ENCODE results near the gene DNAH5. TPM values are rescaled to one million over a fixed set of nuclear protein-coding genes. Genes with fewer than 3 reads are reported as not detected.

Gene DNAH5
- total and polyA plus RNA-seq, 2 donors (not counting 3 experiments of a cell fraction or from before 2014, with no cell fraction given) = 0.23 to 1.7 TPM

GRCh38 chr5:13763719-13764118 is 180.8 kb downstream of the DNAH5 start:
- Histone ChIP-seq H3K4me3 (replicated peaks in 1 of 3; ENCODE audit: insufficient read depth in 1 of 3, low read depth in 1 of 3, low read length in 3 of 3) (no peak overlapping the region), H2AFZ (ENCODE audit: low read depth, low read length) (no peak overlapping the region), H3K27ac (ENCODE audit: insufficient read depth, low read depth, low read length) (no peak overlapping the region), H4K20me1 (replicated peaks; ENCODE audit: control insufficient read depth, extremely low read depth, insufficient read depth, low read length) (no peaks in the 10 kb centered on the region), H3K36me3 (ENCODE audit: control insufficient read depth in 2 of 2, extremely low read depth in 1 of 2, insufficient read depth in 2 of 2, low read length in 2 of 2) (no peaks in the 10 kb centered on the region), H3K4me2 (ENCODE audit: insufficient read depth, low read length) (no peak overlapping the region), H3K27me3 (ENCODE audit: control insufficient read depth in 2 of 2, insufficient read depth in 2 of 2, low read length in 2 of 2) (no peaks in the 10 kb centered on the region), H3K9me1 (replicated peaks; ENCODE audit: control insufficient read depth, extremely low read depth, insufficient read depth, low read length) (no peaks in the 10 kb centered on the region), H3K79me2 (ENCODE audit: control insufficient read depth, insufficient read depth, low read length) (no peaks in the 10 kb centered on the region), H3K9ac (replicated peaks; ENCODE audit: extremely low read depth, insufficient read depth, low read length) (no peak overlapping the region), H3K9me3 (replicated peaks; ENCODE audit: control insufficient read depth, insufficient read depth, low read length) (no peaks in the 10 kb centered on the region), H3K4me1 (ENCODE audit: control insufficient read depth, extremely low read depth, insufficient read depth, low read length) (no peaks in the 10 kb centered on the region)
- FAIRE-seq (no peak), DNase-seq (ENCODE audit: low read depth, low spot score) (no peak)
- CTCF ChIA-PET = no interaction called here
- dilution Hi-C loops (cut with MboI; ENCODE audit: extremely low pct_ligation_motif_present, low sequenced_read_pairs) (no loop called here), intact Hi-C loops (cut with micrococcal nuclease) (no loop called here)
- TF ChIP-seq JUN (IDR thresholded peaks at IDR 0.05; ENCODE audit: borderline replicate concordance, insufficient read depth, insufficient read length, low read depth) (no peak), MAX (IDR thresholded peaks at IDR 0.05; ENCODE audit: insufficient read depth, insufficient read length) (no peak), EZH2 (IDR thresholded peaks at IDR 0.05; ENCODE audit: borderline replicate concordance, low read depth, low read length, severe bottlenecking) (no peak), GATA2 (IDR thresholded peaks at IDR 0.05; ENCODE audit: insufficient read depth, insufficient read length, low read depth, low read length) (no peak), POLR2A (IDR thresholded peaks at IDR 0.05; ENCODE audit: low read depth, low read length) (no peak), MYC (IDR thresholded peaks at IDR 0.05; ENCODE audit: low read depth, low read length) (no peak), FOS (IDR thresholded peaks at IDR 0.05; ENCODE audit: borderline replicate concordance, insufficient read depth, low read length) (no peak), POLR2AphosphoS5 (IDR thresholded peaks at IDR 0.05; ENCODE audit: insufficient read depth, low read depth, low read length) (no peak)
- TF ChIP-seq, protein P1, sequence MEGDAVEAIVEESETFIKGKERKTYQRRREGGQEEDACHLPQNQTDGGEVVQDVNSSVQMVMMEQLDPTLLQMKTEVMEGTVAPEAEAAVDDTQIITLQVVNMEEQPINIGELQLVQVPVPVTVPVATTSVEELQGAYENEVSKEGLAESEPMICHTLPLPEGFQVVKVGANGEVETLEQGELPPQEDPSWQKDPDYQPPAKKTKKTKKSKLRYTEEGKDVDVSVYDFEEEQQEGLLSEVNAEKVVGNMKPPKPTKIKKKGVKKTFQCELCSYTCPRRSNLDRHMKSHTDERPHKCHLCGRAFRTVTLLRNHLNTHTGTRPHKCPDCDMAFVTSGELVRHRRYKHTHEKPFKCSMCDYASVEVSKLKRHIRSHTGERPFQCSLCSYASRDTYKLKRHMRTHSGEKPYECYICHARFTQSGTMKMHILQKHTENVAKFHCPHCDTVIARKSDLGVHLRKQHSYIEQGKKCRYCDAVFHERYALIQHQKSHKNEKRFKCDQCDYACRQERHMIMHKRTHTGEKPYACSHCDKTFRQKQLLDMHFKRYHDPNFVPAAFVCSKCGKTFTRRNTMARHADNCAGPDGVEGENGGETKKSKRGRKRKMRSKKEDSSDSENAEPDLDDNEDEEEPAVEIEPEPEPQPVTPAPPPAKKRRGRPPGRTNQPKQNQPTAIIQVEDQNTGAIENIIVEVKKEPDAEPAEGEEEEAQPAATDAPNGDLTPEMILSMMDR (IDR thresholded peaks at IDR 0.05; ENCODE audit: extremely low read depth in 1 of 2, insufficient read depth in 1 of 2, low read depth in 1 of 2, low read length in 2 of 2) = no peak
- POLR2A ChIA-PET = no interaction called here
- BruUV-seq (replicated peaks) = no TSS peak

Data from endothelial cell of umbilical vein (primary cell).